Esophagus muscularis mucosa (tissue), 4 donors: Measurements from ENCODE around the gene METTL25B. TPM values are rescaled to one million over a fixed set of nuclear protein-coding genes. Genes with fewer than 3 reads are reported as not detected.

Experiments
- DNase-seq: peaks from one replicate; pipeline ENCODE4 v3.0.0-alpha.2; 2017; ENCODE audit errors: extremely low spot score
- H3K27ac ChIP-seq, 4 donors: fragments of 200-600 bp; sonication (generic); replicated peaks in 1 of 4; 1 replicate in 3 of 4; 2 replicates in 1 of 4; pipeline ENCODE4 v1.5.1; 2016 to 2019; ENCODE audit warnings: mild to moderate bottlenecking in 1 of 4
- H3K27me3 ChIP-seq, 4 donors: fragments of 200-600 bp; sonication (generic); one replicate each; pipeline versions ENCODE4 v1.5.1 to v1.6.0; 2016 to 2019
- H3K36me3 ChIP-seq, 4 donors: fragments of 200-600 bp; sonication (generic); one replicate each; pipeline ENCODE4 v1.5.1; 2016 to 2019
- H3K4me1 ChIP-seq, 4 donors: fragments of 200-600 bp; sonication (generic); one replicate each; pipeline ENCODE4 v1.5.1; 2016 to 2019
- H3K4me3 ChIP-seq, 4 donors: fragments of 200-600 bp; sonication (generic); 1 replicate in 2 of 4; 2 replicates in 2 of 4; pipeline ENCODE4 v1.5.1; 2016 to 2019; ENCODE audit warnings: mild to moderate bottlenecking in 4 of 4, moderate library complexity in 1 of 4
- H3K9me3 ChIP-seq, 4 donors: fragments of 200-600 bp; sonication (generic); 1 replicate in 3 of 4; 2 replicates in 1 of 4; pipeline ENCODE4 v1.5.1; 2016 to 2019
- CTCF ChIP-seq, 3 experiments: fragments of 200-600 bp in 2 of 3; fragments of 450-650 bp in 1 of 3; sonication (generic) in 2 of 3; IDR thresholded peaks; one replicate each; pipeline ENCODE4 v1.5.1; 2017 to 2019; ENCODE audit warnings: antibody characterized with exemption in 3 of 3, mild to moderate bottlenecking in 2 of 3, moderate library complexity in 1 of 3
- EP300 ChIP-seq: sonication (generic); formaldehyde crosslinking; IDR thresholded peaks from one replicate; pipeline ENCODE4 v1.6.1; 2017; ENCODE audit warnings: antibody characterized with exemption
- POLR2A ChIP-seq: fragments of 450-650 bp; IDR thresholded peaks from one replicate; pipeline ENCODE4 v1.6.1; 2017; ENCODE audit warnings: antibody characterized with exemption, moderate library complexity, mild to moderate bottlenecking, low read depth
- POLR2AphosphoS5 ChIP-seq, 2 donors: sonication (generic); formaldehyde crosslinking; IDR thresholded peaks; one replicate each; pipeline ENCODE4 v1.6.1; 2017; ENCODE audit warnings: antibody characterized with exemption in 2 of 2
- WGBS: methylation state at CpG from one replicate; pipeline ENCODE4 v1.1.5; 2018; 5-methylcytosine and 5-hydroxymethylcytosine counted together
- intact Hi-C: fragments of 100-400 bp; cut with DNase I; formaldehyde crosslinking; loops from one replicate; pipeline ENCODE4 v1.15.1; 2023
- total RNA-seq, 4 donors: library from RNA; depleted of rRNA; stranded (reverse); fragments of >200 nt; gene quantifications; one replicate each; pipeline versions ENCODE4 v1.1.0 to v1.2.1, GENCODE V29; 2016

The METTL25B gene
- total RNA-seq, 4 donors from 2014 or later = 16.2 to 32.3 (median 18.0) TPM

GRCh38 chr1:156740237-156740740 lies 12.0 kb downstream of the METTL25B start:
- intact Hi-C loops = loop anchor here (1.0 kb wide), 1 partner anchor 11 kb away; no protein-coding TSS in a partner anchor

DNA sequence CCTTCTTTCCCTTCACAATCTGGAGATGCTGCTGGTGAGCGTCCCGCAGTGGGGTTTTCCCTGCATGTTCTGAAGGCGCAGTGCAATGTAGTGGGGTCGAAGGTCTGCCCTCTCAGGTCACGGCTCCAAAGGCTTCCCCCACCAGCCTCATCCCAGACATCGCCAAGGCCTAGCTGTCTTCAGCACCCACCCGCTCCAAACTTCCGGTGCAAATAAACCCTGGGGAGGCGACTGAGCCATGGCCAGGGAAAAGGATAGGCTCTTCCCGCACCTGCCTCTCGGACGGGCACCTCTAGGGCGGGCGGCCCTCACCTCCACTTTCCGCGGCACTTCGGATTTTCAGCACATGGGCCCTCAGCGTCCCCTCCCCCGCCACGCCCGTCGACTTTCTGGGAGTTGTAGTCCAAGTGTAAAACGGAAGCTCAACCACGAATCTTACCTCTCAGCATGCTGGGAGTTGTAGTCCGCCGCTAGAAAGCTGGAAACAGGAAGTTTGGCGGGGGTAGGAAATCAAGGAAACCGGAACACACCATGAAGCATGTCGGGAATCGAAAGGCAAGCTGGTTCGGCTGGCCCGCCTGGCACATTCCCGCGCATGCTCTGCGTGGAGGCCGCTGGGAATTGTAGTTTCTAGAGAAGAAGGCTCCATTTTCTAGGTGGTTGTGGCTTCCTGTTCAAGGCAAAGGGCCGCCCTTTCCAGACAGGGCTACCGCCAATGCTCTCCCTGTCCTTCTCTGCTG lies 12.6 kb downstream of the METTL25B start, which contains the start of gene MRPL24:
MRPL24 (minus strand) TSS at position 348 of the 740 bp plus-strand sequence. CDS start 2,384 bp downstream, outside the sequence.
- H3K4me3 ChIP-seq = peak within 1 kb of the TSS; percentile 60 to 72 (median 66)
- peak; percentile 80 to 98 for TF ChIP-seq POLR2AphosphoS5 (IDR thresholded peaks at IDR 0.05)
- no peak for TF ChIP-seq POLR2A
- peak within 1 kb of the TSS; percentile 80 to 88 (median 85) for H3K27ac ChIP-seq
- no peaks in the 10 kb centered on the region for H3K9me3 ChIP-seq
- DNase-seq = peak; percentile 99
- intact Hi-C loops = loop anchor here (1.0 kb wide), 1 partner anchor 12 kb away; no protein-coding TSS in a partner anchor
- H3K36me3 ChIP-seq = peaks cover 14 to 62% (median 55%) of the 10 kb centered on the region in 4 donors
- WGBS = under 1% methylated on average over 33 of the region's 38 CpGs
- H3K27me3 ChIP-seq = no peaks in the 10 kb centered on the region
- H3K4me1 ChIP-seq = peaks cover 23 to 44% (median 37%) of the 10 kb centered on the region in 4 donors

More at GRCh38 chr1:156740237-156740740, 12.0 kb downstream of the METTL25B start:
- H3K36me3 ChIP-seq = peaks cover 14 to 66% (median 58%) of the 10 kb centered on the region in 4 donors
- 23% methylated on average over 7 of the region's 7 CpGs for WGBS
- H3K4me3 ChIP-seq = peak overlapping the region; percentile 60 to 72 (median 66)
- TF ChIP-seq CTCF (IDR thresholded peaks at IDR 0.05) (no peak), POLR2A (no peak), POLR2AphosphoS5 (IDR thresholded peaks at IDR 0.05) (no peak), EP300 (no peak)
- DNase-seq = no peak
- H3K27ac ChIP-seq = peak overlapping the region; percentile 52 to 88 (median 74)
- no peaks in the 10 kb centered on the region for H3K27me3 ChIP-seq
- no peaks in the 10 kb centered on the region for H3K9me3 ChIP-seq
- H3K4me1 ChIP-seq = peaks cover 17 to 38% (median 30%) of the 10 kb centered on the region in 4 donors

- Histone ChIP-seq H3K27me3 (no peaks in the 10 kb centered on the region), H3K9me3 (no peaks in the 10 kb centered on the region), H3K36me3 (peaks cover 14 to 56% (median 49%) of the 10 kb centered on the region in 4 donors), H3K4me3 (peak overlapping the region; percentile 60 to 72 (median 66)), H3K27ac (peak overlapping the region; percentile 80 to 88 (median 85)), H3K4me1 (peaks cover 29 to 51% (median 43%) of the 10 kb centered on the region in 4 donors)
- no peak for DNase-seq
- intact Hi-C loops = no loop called here
- TF ChIP-seq CTCF (IDR thresholded peaks at IDR 0.05) (no peak), POLR2AphosphoS5 (IDR thresholded peaks at IDR 0.05) (no peak), POLR2A (peak; percentile 3)
- whole genome bisulfite sequencing = 55% methylated on average over 7 of the region's 8 CpGs
Observed at GRCh38 chr1:156741481-156741983, 13.3 kb downstream of the METTL25B start.

GRCh38 chr1:156742017-156742416 lies 13.7 kb downstream of the METTL25B start:
- no peak for DNase-seq
- H3K27me3 ChIP-seq = no peaks in the 10 kb centered on the region
- H3K4me3 ChIP-seq = no peak overlapping the region
- 84% methylated on average over 3 of the region's 3 CpGs for WGBS
- peaks cover 14 to 51% (median 44%) of the 10 kb centered on the region in 4 donors for H3K36me3 ChIP-seq
- intact Hi-C loops = no loop called here
- no peaks in the 10 kb centered on the region for H3K9me3 ChIP-seq
- no peak for TF ChIP-seq POLR2AphosphoS5 (IDR thresholded peaks at IDR 0.05)
- TF ChIP-seq EP300 = no peak
- no peak for TF ChIP-seq POLR2A
- TF ChIP-seq CTCF (IDR thresholded peaks at IDR 0.05) = no peak
- H3K27ac ChIP-seq = peak overlapping the region; percentile 80 to 88 (median 85)
- peaks cover 31 to 54% (median 47%) of the 10 kb centered on the region in 4 donors for H3K4me1 ChIP-seq

GRCh38 chr1:156742801-156743200 lies 14.5 kb downstream of the METTL25B start:
- Histone ChIP-seq H3K27ac (peak overlapping the region in 1 of 4 donors; percentile 4), H3K9me3 (no peaks in the 10 kb centered on the region), H3K4me3 (no peak overlapping the region), H3K27me3 (no peaks in the 10 kb centered on the region), H3K36me3 (peaks cover 14 to 43% (median 36%) of the 10 kb centered on the region in 4 donors), H3K4me1 (peaks cover 36 to 61% (median 53%) of the 10 kb centered on the region in 4 donors)
- intact Hi-C loops = no loop called here
- TF ChIP-seq POLR2AphosphoS5 (IDR thresholded peaks at IDR 0.05) = no peak
- no peak for TF ChIP-seq EP300
- no peak for TF ChIP-seq CTCF (IDR thresholded peaks at IDR 0.05)
- TF ChIP-seq POLR2A = no peak
- WGBS = 86% methylated on average over 4 of the region's 4 CpGs
- DNase-seq = no peak
